Natural killer cell (primary cell): ENCODE data around the gene JAZF1. TPM values are rescaled to one million over a fixed set of nuclear protein-coding genes. Genes with fewer than 3 reads are reported as not detected.
A peak's percentile ranks its signal among the peaks of the same experiment; 100 is the strongest.

Experiments used
- ATAC-seq, 3 donors: fragments of 150-1000 bp in 2 of 3; fragments of 200-7000 bp in 1 of 3; cut with Tn5 transposase; 1 replicate in 1 of 3; 2 replicates in 2 of 3; pipeline ENCODE4 v1.10.0; 2021; ENCODE audit warnings: mild to moderate bottlenecking in 2 of 3, moderate library complexity in 2 of 3
- DNase-seq, 2 donors: peaks; one replicate each; pipeline versions ENCODE4 v3.0.0 to v3.0.0-alpha.2; 2013 to 2021; ENCODE audit warnings: mixed read lengths in 1 of 2
- H3K27ac ChIP-seq: one replicate; pipeline ENCODE4 v1.5.1; 2013; ENCODE audit warnings: mild to moderate bottlenecking, low read length
- H3K27me3 ChIP-seq: one replicate; pipeline ENCODE4 v1.6.1; 2013; ENCODE audit warnings: low read length; ENCODE audit not compliant: control insufficient read depth, insufficient read depth
- H3K36me3 ChIP-seq: one replicate; pipeline ENCODE4 v1.6.1; 2013; ENCODE audit warnings: low read length; ENCODE audit not compliant: control insufficient read depth, insufficient read depth
- H3K4me1 ChIP-seq: one replicate; pipeline ENCODE4 v1.6.1; 2013; ENCODE audit warnings: low read length; ENCODE audit not compliant: control insufficient read depth, insufficient read depth
- H3K4me3 ChIP-seq: one replicate; pipeline ENCODE4 v1.5.1; 2013; ENCODE audit warnings: low read length
- H3K9me3 ChIP-seq: one replicate; pipeline ENCODE4 v1.6.1; 2013; ENCODE audit warnings: low read length; ENCODE audit not compliant: control insufficient read depth, insufficient read depth
- H3K27ac Mint-ChIP-seq, 2 donors: one replicate each; pipeline ENCODE4 v1.8.0; 2022; ENCODE audit warnings: mild to moderate bottlenecking in 2 of 2, mixed read lengths in 2 of 2, moderate library complexity in 1 of 2
- H3K27me3 Mint-ChIP-seq, 2 donors: one replicate each; pipeline ENCODE4 v1.8.0; 2022; ENCODE audit warnings: low read depth in 2 of 2, mixed read lengths in 2 of 2
- H3K36me3 Mint-ChIP-seq: one replicate; pipeline ENCODE4 v1.8.0; 2022; ENCODE audit warnings: mixed read lengths
- H3K4me1 Mint-ChIP-seq, 2 donors: one replicate each; pipeline ENCODE4 v1.8.0; 2022; ENCODE audit warnings: mixed read lengths in 2 of 2
- H3K4me3 Mint-ChIP-seq: one replicate; pipeline ENCODE4 v1.8.0; 2022; ENCODE audit warnings: mild to moderate bottlenecking, moderate library complexity, mixed read lengths
- H3K9me3 Mint-ChIP-seq, 2 donors: one replicate each; pipeline ENCODE4 v1.8.0; 2022; ENCODE audit warnings: mixed read lengths in 2 of 2
- CTCF ChIP-seq: fragments of 200-600 bp; IDR thresholded peaks from one replicate; pipeline ENCODE4 v1.8.0; 2022; ENCODE audit warnings: antibody characterized with exemption
- WGBS: methylation state at CpG from one replicate; pipeline ENCODE4 v1.1.7; 2013; ENCODE audit warnings: missing lambda C conversion rate; ENCODE audit not compliant: insufficient coverage; 5-methylcytosine and 5-hydroxymethylcytosine counted together
- intact Hi-C: fragments of 100-400 bp; cut with micrococcal nuclease; formaldehyde crosslinking; loops from one replicate; pipeline ENCODE4 v1.14.2; 2022
- total RNA-seq, 4 donors: library from RNA; stranded (reverse); fragments of 120-200 nt in 1 of 4; gene quantifications; one replicate each; pipeline versions ENCODE4 v1.2.3 to v1.2.4, GENCODE V29; 2013 to 2022

The JAZF1 gene
- total RNA-seq, 3 donors from 2014 or later (not counting 1 experiment from before 2014, with no cell fraction given), result 82.5 to 89.7 (median 87.6) TPM

GRCh38 chr7:28102797-28103196, 77.8 kb downstream of the JAZF1 start:
- 80% methylated on average over 6 of the region's 6 CpGs for WGBS
- Mint-ChIP-seq H3K36me3 (no peaks in the 10 kb centered on the region), H3K27me3 (no peaks in the 10 kb centered on the region), H3K9me3 (no peaks in the 10 kb centered on the region), H3K4me3 (no peak overlapping the region), H3K4me1 (peaks cover 64 to 70% of the 10 kb centered on the region in 2 donors), H3K27ac (peak overlapping the region; percentile 48 to 60)
- H3K4me3 ChIP-seq, result no peak overlapping the region
- H3K9me3 ChIP-seq, result no peaks in the 10 kb centered on the region
- no peaks in the 10 kb centered on the region for H3K27me3 ChIP-seq
- TF ChIP-seq CTCF, result no peak
- H3K36me3 ChIP-seq, result peaks cover 4% of the 10 kb centered on the region
- intact Hi-C loops, result no loop called here
- no peaks in the 10 kb centered on the region for H3K4me1 ChIP-seq
- no peak overlapping the region for H3K27ac ChIP-seq
- DNase-seq, result no peak
- ATAC-seq, result peak in 1 of 3 donors; percentile 38

GRCh38 chr7:28096713-28097112, 83.9 kb downstream of the JAZF1 start:
- 0% methylated on average over 3 of the region's 3 CpGs for WGBS
- peak; percentile 74 to 78 (median 77) for ATAC-seq
- Mint-ChIP-seq H3K27ac (peak overlapping the region; percentile 26 to 64), H3K36me3 (no peaks in the 10 kb centered on the region), H3K4me1 (peaks cover 36 to 45% of the 10 kb centered on the region in 2 donors), H3K9me3 (no peaks in the 10 kb centered on the region), H3K4me3 (no peak overlapping the region), H3K27me3 (no peaks in the 10 kb centered on the region)
- peak; percentile 96 for TF ChIP-seq CTCF
- intact Hi-C loops, result loop anchor here (5.0 kb wide), 2 partner anchors 34 to 899 kb away; no protein-coding TSS in a partner anchor
- Histone ChIP-seq H3K36me3 (peaks cover 7% of the 10 kb centered on the region), H3K27ac (no peak overlapping the region), H3K4me1 (peaks cover 3% of the 10 kb centered on the region), H3K9me3 (no peaks in the 10 kb centered on the region), H3K27me3 (no peaks in the 10 kb centered on the region), H3K4me3 (no peak overlapping the region)
- peak; percentile 23 to 77 for DNase-seq

- Mint-ChIP-seq H3K27me3 (no peaks in the 10 kb centered on the region), H3K4me1 (peaks cover 32 to 45% of the 10 kb centered on the region in 2 donors), H3K9me3 (no peaks in the 10 kb centered on the region), H3K4me3 (no peak overlapping the region), H3K36me3 (no peaks in the 10 kb centered on the region), H3K27ac (peak overlapping the region in 1 of 2 donors; percentile 28)
- 91% methylated on average over 3 of the region's 4 CpGs for WGBS
- no peak for TF ChIP-seq CTCF
- intact Hi-C loops, result loop anchor here (5.0 kb wide), 2 partner anchors 33 to 898 kb away; no protein-coding TSS in a partner anchor
- H3K27me3 ChIP-seq, result no peaks in the 10 kb centered on the region
- H3K4me1 ChIP-seq, result peaks cover 3% of the 10 kb centered on the region
- no peak for DNase-seq
- H3K4me3 ChIP-seq, result no peak overlapping the region
- ATAC-seq, result no peak
- no peaks in the 10 kb centered on the region for H3K9me3 ChIP-seq
- peaks cover 3% of the 10 kb centered on the region for H3K36me3 ChIP-seq
- H3K27ac ChIP-seq, result no peak overlapping the region
Measured at GRCh38 chr7:28095231-28095630, 85.4 kb downstream of the JAZF1 start.
